ENCODE measurements around the gene HCN4.

HCN4 gene

DNA sequence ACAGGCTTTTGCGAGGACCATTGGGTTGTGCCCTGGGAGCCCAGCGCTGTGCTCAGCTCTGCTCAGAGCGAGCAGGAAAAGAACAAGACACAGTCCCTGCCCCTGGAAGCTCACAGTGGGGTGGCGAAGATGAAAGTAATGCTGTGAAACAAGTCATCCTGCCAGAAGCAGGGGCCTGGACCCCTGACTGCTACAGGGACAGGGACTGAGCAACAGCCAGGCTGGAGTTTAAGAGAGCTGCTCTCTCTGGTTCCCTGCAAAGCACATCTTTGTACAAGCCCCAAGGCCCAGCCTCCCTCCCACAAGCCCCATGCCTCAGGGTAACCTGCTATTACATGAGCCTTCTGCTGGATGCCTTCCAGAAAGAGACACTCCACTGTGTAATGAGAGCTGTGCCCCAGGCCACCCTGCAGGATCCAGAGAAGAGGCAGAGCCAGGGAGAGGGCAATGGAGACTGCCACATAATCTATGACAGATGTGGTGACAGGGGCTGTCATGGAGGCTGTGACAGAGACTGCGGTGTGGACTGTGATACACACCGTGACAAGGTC is 7.1 kb upstream of the HCN4 start:
- TF ChIP-seq CTCF (IDR thresholded peaks at IDR 0.05) = no peak

DNA sequence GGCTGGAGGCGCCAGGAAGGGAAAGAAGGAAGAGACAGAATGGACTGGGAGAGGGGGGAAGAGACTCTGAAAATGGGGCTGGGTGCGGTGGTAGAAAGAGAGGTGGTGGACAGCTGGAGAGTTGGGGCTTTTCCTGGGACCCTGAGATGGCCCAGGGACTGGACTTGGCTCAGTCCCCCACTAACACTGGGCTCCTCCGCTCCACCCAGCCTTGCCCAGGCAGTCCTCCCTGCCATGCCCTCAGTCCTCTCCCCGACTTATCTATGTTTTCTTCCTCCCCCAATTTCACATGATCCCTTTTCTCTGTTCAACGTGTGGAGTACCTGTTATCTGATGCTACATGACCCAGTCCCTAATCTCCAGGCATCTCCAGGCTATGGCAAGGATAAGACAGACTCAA is 6.3 kb upstream of the HCN4 start:
- TF ChIP-seq CTCF (IDR thresholded peaks at IDR 0.05) = no peak

GRCh38 chr15:73374604-73375003 is 5.8 kb upstream of the HCN4 start:
- no peak for TF ChIP-seq CTCF (IDR thresholded peaks at IDR 0.05)

DNA sequence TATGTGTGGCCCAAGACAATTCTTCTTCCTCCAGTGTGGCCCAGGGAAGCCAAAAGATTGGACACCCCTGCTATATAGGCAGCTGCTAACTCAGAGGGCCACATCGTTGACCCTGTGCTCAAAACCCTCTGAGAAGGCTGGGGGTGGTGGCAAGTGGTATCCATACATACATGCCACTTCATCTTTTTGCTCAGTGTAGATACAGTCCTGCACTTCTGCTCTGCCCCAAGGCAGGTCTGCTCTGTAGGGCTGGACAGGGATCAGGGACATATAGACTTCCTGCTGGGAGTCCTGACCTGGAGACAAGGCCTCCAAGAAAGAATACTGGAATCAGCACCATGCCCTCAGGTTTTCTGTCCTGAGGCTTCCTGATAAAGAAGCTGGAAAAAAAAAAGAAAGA is 4.5 kb upstream of the HCN4 start:
- no peak for TF ChIP-seq CTCF (IDR thresholded peaks at IDR 0.05)

- TF ChIP-seq CTCF (IDR thresholded peaks at IDR 0.05) = no peak
Measured at GRCh38 chr15:73371812-73372211, 3.1 kb upstream of the HCN4 start.

DNA sequence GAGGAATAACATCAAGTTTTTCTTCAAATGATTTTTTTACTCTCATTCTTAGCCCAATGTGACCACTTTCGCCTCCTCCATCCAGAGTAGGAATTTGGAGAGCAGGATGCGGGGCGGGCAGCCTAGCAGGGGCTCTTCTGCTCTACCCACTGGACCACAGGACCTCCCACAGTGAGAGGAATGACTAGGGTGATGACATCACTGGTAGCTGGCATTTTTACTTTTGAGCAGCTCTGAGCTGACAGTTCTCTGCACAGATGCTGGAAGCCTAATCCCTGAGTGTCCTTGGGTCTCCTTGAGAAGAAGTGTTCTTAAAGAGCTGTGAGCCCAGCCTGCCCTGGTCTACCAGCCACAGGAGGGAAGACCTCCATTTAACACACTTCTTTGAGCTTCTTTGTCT is 1.4 kb upstream of the HCN4 start:
- TF ChIP-seq CTCF (IDR thresholded peaks at IDR 0.05) = no peak

- no peak for TF ChIP-seq CTCF (IDR thresholded peaks at IDR 0.05)
Measured at GRCh38 chr15:73369154-73369694, 466 bp upstream of the HCN4 start.
